ENCODE results near the gene GRAP2. TPM values are rescaled to one million over a fixed set of nuclear protein-coding genes. Genes with fewer than 3 reads are reported as not detected.

The GRAP2 gene
- total RNA-seq, 1 experiment from 2014 or later, result 0.42 TPM

GRCh38 chr22:39942439-39943230 lies 41.8 kb downstream of the GRAP2 start:
- no peak overlapping the region for H3K27ac ChIP-seq (ENCODE audit: low read depth, low read length)
- H2AFZ ChIP-seq (ENCODE audit: low read depth, low read length, poor library complexity, severe bottlenecking), result no peak overlapping the region
- no peak for DNase-seq (ENCODE audit: low read depth, low spot score)
- ChIA-PET POLR2A (no interaction called here), CTCF (interaction anchor here (1.1 to 1.4 kb wide), 2 partner anchors 9 to 22 kb away, joined by 3 to 9 read pairs; no protein-coding TSS in a partner anchor), RAD21 (ENCODE audit: low non-redundant PET in 1 of 2, low total read pairs in 2 of 2, uncharacterized antibody in 2 of 2, unreplicated experiment in 2 of 2) (no interaction called here)
- no peak overlapping the region for H3K4me3 ChIP-seq (replicated peaks in 1 of 2; ENCODE audit: low read depth in 1 of 2, low read length in 2 of 2)
- peaks cover 8% of the 10 kb centered on the region; the same call in 1 of the 2 replicates for H3K27me3 ChIP-seq (ENCODE audit: insufficient read depth, low read length)
- no peak overlapping the region for H3K9ac ChIP-seq (ENCODE audit: low read length)
- H3K36me3 ChIP-seq (ENCODE audit: control insufficient read depth in 1 of 2, insufficient read depth in 2 of 2, low read length in 2 of 2), result no peaks in the 10 kb centered on the region
- no peak overlapping the region for H3K4me2 ChIP-seq (ENCODE audit: low read length)
- H4K20me1 ChIP-seq (ENCODE audit: insufficient read depth), result no peaks in the 10 kb centered on the region
- no peak for ATAC-seq
- intact Hi-C loops (cut with micrococcal nuclease), result no loop called here
- TF ChIP-seq EZH2phosphoT487 (IDR thresholded peaks at IDR 0.05; ENCODE audit: borderline replicate concordance), result no peak
- TF ChIP-seq YY1 (IDR thresholded peaks at IDR 0.05; ENCODE audit: extremely low read depth, insufficient replicate concordance, low read depth, low read length), result no peak
- no peak for TF ChIP-seq EZH2 (IDR thresholded peaks at IDR 0.05)
- no peak for TF ChIP-seq RAD21 (IDR thresholded peaks at IDR 0.05; ENCODE audit: low read depth)
- TF ChIP-seq, protein P1, sequence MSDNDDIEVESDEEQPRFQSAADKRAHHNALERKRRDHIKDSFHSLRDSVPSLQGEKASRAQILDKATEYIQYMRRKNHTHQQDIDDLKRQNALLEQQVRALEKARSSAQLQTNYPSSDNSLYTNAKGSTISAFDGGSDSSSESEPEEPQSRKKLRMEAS (IDR thresholded peaks at IDR 0.05), result no peak
- no peaks in the 10 kb centered on the region for H3K9me2 ChIP-seq (ENCODE audit: insufficient read depth)
- H3K4me1 ChIP-seq (ENCODE audit: control insufficient read depth in 1 of 2, insufficient read depth in 2 of 2, low read length in 2 of 2), result peaks cover 0 to 4% of the 10 kb centered on the region in 2 experiments; a peak in 1 of 4 replicates
- no peaks in the 10 kb centered on the region for H3K9me3 ChIP-seq (ENCODE audit: control insufficient read depth in 1 of 2, insufficient read depth in 1 of 2, low read depth in 1 of 2, low read length in 2 of 2)
- H3K79me2 ChIP-seq (ENCODE audit: insufficient read depth, low read length), result no peaks in the 10 kb centered on the region
- no TSS peak for BruUV-seq (replicated peaks)

GRCh38 chr22:39943337-39943736 lies 42.5 kb downstream of the GRAP2 start:
- ChIA-PET CTCF (interaction anchor here (1.1 to 1.4 kb wide), 2 partner anchors 10 to 22 kb away, joined by 3 to 9 read pairs; no protein-coding TSS in a partner anchor), RAD21 (ENCODE audit: low non-redundant PET in 1 of 2, low total read pairs in 2 of 2, uncharacterized antibody in 2 of 2, unreplicated experiment in 2 of 2) (no interaction called here), POLR2A (no interaction called here)
- H3K4me1 ChIP-seq (ENCODE audit: control insufficient read depth in 1 of 2, insufficient read depth in 2 of 2, low read length in 2 of 2), result peaks cover 0 to 4% of the 10 kb centered on the region in 2 experiments; a peak in 1 of 4 replicates
- no peak overlapping the region for H3K27ac ChIP-seq (ENCODE audit: low read depth, low read length)
- H3K79me2 ChIP-seq (ENCODE audit: insufficient read depth, low read length), result no peaks in the 10 kb centered on the region
- H3K4me2 ChIP-seq (ENCODE audit: low read length), result no peak overlapping the region
- H3K4me3 ChIP-seq (replicated peaks in 1 of 2; ENCODE audit: low read depth in 1 of 2, low read length in 2 of 2), result no peak overlapping the region
- no peaks in the 10 kb centered on the region for H3K9me3 ChIP-seq (ENCODE audit: control insufficient read depth in 1 of 2, insufficient read depth in 1 of 2, low read depth in 1 of 2, low read length in 2 of 2)
- DNase-seq (ENCODE audit: low read depth, low spot score), result no peak
- H4K20me1 ChIP-seq (ENCODE audit: insufficient read depth), result no peaks in the 10 kb centered on the region
- H3K9ac ChIP-seq (ENCODE audit: low read length), result no peak overlapping the region
- no peak overlapping the region for H2AFZ ChIP-seq (ENCODE audit: low read depth, low read length, poor library complexity, severe bottlenecking)
- no peaks in the 10 kb centered on the region for H3K36me3 ChIP-seq (ENCODE audit: control insufficient read depth in 1 of 2, insufficient read depth in 2 of 2, low read length in 2 of 2)
- TF ChIP-seq EZH2phosphoT487 (IDR thresholded peaks at IDR 0.05; ENCODE audit: borderline replicate concordance) (no peak), CTCF (IDR thresholded peaks at IDR 0.05 in 2 of 3, conservative IDR thresholded peaks at IDR 0.05 in 1 of 3; ENCODE audit: borderline replicate concordance in 1 of 3, insufficient read depth in 1 of 3, low read depth in 2 of 3, low read length in 2 of 3) (peak in 2 of 3 experiments; percentile 39 to 53; a peak in 4 of 6 replicates)
- intact Hi-C loops (cut with micrococcal nuclease), result no loop called here
- no peaks in the 10 kb centered on the region for H3K9me2 ChIP-seq (ENCODE audit: insufficient read depth)
- peaks cover 4% of the 10 kb centered on the region; the same call in 1 of the 2 replicates for H3K27me3 ChIP-seq (ENCODE audit: insufficient read depth, low read length)
- ATAC-seq, result peak; percentile 95
- no TSS peak for BruUV-seq (replicated peaks)
